CD4-positive, alpha-beta T cell treated with Interleukin-17A for 4 hours (primary cell): ENCODE data around the gene MKNK2.

ENCODE experiments used
- DNase-seq: peaks from one replicate; pipeline ENCODE4 v3.0.0-alpha.2; 2020; ENCODE audit warnings: mixed read lengths

Gene MKNK2

DNA sequence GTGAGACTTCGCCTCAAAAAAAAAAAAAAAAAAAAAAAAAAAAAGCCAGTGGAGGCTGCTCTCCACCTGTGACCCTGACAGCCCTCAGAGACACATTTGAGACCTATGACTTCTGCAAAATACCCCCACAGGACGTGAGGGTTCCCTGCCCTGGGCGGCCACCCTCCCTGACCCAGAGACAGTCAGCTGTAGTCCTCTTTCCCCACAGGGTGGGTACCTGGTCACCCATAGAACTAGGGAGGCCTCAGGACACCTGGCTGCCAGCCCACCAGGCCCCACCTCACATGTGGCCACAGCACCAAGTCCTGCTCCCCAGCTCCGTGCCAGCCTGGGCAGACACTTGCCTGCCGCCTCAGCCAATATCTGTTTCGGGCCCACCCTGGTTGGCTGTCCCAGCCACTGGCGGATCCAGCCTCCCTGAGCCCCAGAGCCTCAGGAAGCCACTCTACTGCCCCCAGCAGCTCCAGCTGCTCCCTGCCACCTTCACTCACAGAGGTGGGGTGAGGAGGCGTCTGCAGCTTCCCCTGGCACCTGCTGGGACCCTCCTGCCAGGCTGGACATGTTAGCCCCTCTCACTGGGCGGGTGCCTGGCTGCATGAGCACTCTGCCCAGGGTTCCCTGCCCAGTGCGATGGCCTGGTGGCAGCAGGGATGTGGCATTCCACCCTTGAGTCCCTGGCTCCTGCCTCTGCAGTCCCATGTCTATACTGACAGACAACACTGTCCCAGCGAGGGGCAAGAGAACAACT is 6.9 kb downstream of the MKNK2 start:
- no peak for DNase-seq

DNA sequence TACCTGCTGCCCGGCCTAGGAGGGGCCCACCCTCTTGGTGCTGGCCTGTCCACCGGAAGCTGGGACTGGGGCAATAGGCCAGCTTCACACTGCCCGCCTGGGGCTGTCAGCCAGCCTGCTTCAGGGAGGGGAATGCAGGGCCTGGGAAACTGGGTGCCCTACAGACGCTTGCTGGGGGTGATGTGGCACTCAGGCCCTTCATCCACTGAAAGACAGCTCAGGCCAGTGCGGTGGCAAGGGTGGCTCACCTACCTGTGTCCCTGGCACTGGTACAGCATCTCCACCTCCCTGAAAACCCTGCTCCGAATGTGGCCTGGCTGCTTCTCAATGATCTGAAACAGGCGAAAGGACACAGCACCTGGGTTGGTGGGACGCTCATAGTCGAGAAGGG is 7.8 kb downstream of the MKNK2 start:
- DNase-seq, result no peak

DNA sequence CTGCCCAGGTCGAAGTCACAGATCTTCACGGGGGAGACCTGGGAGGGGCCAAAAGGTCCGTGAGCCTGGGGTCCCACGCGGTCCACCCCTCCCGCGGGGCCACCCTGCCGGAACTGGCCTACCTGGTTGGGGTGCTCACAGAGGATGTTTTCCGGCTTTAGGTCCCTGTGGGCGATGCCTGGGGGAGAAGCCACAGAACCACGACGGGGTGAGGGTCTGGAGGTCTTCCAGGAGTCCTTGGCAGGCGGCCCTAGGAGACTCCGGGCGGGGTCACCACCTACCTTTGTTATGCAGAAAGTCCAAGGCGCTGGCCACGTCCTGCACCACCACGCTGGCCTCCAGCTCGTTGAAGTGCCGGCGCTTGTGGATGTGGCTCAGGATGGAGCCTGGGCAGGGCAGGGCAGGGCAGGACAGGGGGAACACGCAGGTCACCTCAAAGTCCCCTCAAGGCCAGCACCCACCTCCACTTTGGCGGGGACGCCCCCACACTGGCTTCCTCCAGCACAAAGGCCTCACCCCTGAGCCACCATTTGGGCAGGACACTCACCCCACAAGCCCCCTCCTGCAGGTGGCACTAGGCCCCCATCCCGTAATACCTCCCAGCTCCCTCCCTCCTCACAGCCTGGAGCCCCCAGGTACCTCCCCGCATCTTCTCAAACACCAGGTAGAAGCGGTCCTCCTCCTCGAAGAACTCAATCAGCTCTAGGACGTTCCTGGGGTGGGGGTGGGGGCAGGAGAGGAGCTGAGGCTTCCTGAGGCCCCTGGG is 8.4 kb downstream of the MKNK2 start:
- DNase-seq, result no peak

DNA sequence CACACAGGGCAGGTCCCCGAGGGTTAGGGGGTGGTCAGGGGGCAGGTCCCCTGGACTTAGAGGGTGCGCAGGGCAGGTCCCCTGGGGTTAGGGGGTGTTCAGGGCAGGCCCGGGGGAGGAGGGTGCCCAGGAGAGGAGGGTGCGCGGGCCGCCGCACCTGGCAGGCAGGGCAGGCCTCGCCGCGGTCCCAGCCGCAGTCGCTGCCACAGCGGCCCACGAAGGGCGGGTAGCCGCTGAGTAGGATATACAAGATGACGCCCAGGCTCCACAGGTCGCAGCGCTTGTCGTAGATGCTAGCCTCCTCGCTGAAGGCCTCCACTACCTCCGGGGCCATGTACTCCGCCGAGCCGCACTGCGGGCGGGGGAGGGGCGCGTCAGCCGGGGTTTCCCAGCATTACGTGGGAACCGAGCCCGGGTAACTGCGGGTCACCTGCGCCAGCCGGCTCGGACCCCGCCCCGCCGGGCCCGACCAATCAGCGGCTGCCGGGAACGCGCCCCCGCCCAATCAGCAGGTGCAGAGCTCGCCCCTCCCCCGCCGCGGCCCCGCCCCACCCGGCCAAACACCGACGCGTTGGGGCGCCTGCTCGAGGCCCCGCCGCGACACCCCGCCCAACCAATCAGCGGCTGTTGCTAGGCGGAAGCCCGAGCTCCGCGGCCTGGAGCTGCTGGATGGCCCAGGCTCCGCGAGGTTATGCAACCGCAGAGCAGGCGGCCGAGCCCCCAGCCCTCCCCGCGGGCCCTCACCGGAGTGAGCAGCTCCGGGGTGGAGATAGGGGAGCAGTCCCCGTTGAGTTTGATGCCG is 9.2 kb downstream of the MKNK2 start:
- DNase-seq, result peak; percentile 100

DNA sequence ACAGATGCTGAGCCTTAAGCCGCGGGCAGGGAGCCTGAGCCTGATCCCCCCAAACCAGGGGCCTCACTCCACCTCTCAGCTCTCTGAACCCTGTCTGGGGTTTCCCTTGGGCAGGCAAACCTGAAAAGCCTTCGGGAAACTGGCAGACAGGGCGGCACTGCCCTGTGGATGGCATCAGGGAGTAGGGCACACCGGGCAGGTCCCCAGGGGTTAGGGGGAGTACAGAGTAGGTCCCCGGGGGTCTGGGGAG is 9.7 kb downstream of the MKNK2 start:
- DNase-seq, result no peak

DNA sequence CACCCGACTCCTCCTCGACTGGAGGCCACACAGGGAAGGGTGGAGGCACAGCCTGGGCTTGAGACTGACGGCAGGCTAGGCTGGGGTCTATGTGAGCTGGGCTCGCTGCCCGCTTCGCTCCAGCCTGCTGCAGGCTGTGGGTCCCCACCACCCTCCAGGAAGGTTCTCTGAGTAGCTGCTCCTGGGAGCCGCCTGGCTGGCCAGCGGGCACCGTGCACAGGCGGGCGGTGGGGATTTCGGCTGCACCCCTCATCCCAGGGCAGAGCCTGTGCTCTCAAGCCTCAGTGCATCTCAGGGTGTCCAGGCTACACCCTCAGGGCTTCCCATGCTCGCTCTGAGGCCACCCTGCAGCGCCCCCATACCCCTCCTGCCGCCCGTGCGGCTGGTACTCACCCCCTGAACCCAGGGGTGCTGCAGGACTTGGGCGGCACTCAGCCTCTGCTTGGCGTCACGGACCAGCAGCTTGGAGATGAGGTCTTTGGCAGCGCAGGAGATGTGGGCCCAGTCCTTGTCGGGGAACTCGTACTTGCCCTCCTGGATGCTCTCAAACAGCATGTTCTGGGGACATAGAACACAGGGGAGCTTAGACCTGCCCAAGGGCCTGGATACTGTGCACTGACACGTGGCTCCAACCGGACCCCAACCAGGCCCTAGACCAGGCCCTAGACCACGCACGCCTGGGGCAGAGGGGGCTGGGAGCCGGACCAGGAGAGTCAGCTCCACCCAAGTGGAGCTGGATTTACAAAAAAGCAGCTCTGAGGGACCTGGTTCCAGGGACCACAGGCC is 10.2 kb downstream of the MKNK2 start:
- DNase-seq, result no peak

DNA sequence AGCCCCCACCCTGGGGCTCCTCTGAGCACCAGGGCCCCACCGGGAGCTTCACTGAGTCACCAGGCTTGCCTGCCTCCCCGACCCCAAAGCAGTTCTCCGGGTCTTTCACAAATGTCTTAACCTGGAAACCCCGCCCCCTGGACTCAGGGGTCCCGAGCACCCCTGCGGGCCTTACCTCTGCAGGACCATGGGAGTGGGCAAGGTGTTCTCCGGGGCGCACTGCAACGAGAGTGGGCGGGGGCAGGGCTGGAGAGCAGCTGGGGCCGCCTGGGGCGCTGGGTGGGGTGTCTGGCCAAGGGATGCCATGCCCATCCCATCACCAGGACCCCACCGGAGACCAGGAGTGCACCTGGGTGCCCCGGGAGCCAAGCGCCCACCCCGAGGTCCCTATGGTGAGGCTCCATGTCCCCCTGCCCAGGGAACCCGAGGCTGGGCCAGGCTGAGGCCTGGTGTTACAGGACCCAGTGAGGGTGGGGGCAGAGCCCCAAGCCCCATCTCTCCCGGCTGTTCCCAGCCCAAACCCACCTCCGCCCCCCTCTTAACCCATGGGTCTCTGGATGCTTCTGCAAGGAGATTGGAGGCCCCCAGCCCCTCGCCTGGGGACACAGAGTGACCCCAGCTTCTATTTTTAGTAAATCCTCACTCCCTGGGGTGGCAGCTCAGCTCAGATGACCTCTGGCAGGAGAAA is 10.9 kb downstream of the MKNK2 start:
- DNase-seq, result no peak

DNA sequence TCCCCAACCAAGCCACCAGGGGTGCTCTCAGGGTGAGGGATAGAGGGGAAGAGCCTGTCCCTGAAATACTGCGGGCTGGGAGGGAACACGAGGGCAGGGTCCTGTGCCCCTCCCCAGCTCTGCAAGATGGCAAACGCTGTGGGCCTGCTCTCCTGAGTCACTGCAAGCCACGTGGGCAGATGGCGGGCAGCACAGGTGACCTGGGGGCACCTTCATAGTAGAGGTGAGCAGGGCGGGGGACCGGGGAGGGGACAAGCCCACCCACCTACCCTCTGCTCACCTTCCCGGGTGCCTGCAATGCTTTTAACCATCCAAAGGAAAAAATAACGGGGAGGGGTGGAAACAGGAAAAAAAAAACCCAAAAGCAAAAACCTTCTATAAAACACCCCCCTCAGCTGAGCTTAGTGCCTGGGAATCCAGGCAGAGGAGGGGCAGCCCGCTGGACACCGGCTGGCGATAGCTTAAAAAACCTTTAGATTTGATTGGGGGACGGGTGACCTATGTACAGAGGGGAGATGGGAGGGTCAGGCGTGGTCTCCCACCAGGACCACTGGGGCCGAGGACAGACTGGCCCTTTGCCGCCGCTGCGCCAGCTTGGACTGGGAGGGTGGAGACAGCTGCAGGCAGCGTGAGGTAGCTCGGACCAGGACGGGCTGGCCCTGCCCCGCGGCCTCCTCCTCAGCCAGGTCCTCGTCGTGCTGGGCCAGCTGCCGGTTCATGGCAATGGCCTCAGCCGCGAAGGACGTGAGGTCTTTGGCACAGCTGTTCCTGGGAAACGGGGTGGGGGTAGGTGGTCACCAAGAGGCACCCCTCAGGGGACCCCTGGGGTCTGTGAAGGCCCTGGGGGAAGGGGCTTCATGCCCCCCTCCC is 11.7 kb downstream of the MKNK2 start:
- no peak for DNase-seq

DNA sequence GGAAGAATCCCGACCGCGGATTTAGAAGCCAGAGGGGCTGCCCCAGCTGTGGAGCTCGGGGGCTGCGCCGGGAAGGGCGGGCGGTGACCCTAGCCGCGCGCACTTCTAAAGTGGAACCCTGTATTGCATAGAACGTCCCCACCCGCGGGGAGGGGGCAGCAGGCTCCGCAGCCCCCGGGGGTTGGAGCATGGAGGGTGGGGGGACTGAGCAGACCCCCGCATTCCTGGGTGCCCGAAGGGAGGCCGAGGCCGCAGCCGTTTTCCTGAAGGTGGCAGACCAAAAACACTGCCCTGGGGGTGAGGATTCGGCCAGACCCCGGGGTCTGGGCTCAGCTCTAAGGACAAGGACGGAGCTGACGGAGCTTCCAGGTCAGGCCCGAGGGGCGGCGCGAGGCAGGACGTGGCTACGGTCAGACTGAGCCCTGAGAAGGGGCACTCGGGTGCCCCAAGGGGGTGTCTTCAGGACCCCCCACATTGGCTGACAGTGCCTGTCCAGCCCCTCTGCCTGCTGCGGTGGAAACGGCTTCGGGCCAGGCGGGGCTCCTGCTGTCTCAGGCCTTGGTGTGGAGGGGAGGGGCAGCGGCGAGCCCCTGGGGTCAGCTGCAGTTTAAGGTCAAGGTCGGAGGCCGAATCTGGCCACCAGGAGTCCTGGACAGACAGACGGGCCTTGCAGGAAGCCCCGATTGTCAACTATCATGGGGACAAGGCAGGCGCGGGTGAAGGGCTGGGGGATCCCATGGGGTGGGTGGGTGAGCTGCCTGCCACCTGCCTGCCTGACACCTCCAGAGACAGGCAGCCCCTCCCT is 12.6 kb downstream of the MKNK2 start:
- DNase-seq, result no peak

DNA sequence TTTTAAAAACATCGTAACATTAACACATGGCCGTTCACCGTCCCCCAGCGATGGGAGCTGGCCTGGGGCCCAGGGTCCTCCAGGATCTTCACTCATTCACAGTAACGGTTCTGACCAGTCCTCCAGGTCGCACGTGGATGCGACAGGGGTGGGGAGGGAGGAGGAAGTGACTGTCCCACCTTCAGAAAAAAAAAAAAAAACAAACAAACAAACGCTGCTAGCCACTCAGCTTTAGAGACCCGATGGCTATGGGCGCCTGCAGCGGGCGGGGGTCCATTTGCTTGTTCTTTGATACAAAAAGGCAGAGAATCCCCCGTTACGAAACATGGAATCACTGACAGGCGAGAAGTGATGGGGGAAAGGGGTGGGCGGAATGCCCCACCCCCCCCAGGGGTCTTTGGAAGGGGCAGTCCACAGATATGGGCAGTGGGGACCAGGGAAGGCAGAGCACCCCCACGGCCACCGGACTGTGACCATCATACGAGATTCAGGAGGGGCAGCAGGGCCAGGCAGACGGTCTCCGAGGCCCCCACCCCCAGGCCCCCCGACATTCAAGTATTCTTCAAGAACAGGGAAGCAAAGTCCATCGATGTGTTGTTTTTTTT is 13.3 kb downstream of the MKNK2 start:
- DNase-seq, result no peak

DNA sequence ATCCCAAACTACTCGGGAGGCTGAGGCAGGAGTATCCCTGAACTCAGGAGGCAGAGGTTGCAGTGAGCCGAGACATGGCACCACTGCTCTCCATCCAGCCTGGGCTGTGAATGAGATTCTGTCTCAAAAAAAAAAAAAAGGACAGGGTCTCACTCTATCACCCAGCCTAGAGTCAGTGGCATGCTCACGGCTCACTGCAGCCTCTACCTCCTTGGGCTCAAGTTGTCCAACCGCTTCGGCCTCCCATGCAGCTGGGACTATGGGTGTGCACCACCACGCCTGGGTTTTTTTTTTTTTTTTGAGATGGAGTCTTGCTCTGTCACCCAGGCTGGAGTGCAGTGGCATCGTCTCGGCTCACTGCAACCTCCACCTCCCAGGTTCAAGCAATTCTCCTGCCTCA is 14.6 kb downstream of the MKNK2 start:
- DNase-seq, result peak; percentile 1

DNA sequence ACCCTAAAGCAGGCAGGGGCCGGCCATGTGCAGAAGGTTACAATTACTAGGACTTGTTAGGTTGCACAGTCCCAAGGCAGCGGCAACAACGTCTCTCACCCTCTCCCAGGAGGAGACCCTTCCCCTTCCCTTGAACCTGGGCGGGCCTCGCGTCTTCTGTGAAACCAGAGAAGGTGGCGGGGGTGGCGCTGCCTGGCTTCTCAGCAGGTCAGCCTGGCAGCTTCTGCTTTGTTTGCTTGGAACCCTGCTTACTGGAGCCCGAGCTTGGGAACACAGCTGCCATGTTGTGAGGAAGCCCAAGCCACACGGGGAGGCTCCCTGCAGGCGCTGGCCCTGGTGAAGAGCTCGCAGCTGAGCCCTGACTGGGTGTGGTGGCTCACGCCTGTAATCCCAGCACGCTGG is 15.5 kb downstream of the MKNK2 start:
- no peak for DNase-seq

DNA sequence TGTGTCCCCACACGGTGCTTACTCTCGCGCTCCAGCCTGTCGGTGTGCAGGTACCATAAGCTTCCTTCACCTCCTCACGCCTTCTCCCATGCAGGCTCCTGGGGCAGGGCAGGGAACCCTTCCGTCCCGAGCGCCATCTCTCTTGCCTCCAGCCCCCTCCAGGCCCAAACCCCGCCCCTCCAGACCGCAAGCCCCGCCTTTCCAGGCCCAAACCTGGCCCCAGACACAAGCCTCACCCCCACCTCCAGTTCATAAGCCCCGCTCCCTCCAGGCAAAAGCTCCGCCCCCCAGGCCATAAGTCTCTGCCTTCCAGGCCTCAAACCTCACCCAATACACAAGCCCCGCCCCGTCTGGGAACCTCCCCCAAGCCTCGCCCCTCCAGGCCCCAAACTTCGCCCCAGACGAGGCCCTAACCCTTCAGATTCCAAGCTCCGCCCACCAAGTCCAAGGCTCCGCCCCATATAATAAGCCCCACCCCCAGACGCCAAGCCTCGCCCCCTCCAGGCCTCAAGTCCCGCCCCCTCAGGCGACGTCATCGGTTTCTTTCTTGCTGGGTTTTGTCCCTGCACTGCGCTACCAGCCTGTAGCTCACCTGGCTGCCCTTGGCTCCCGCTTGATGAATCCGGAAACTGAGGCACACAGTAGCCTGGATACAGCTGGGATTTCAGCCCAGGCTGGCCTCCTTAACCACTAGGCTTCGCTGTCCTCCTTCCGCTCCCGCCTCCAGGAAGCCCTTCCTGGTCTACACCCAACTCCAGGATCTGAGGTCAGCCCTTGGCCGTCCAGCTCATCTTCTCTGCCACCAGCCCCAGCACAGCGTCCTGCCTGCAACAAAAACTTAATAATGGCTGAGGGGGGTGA is 16.1 kb downstream of the MKNK2 start:
- DNase-seq, result peak; percentile 53

DNA sequence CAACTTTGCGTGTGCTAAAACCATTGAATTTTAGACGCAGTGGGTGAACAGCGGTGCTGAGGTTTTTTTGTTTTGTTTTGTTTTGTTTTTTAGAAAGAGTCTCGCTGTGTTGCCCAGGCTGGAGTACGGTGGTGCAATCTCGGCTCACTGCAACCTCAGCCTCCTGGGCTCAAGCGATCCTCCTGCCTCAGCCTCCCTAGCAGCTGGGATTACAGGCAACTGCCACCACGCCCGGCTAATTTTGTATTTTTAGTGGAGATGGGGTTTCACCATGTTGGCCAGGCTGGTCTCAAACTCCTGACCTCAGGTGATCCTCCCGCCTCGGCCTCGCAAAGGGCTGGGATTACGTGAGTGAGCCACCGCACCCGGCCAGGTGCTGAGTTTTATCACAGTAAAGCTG is 16.8 kb downstream of the MKNK2 start:
- peak; percentile 1 for DNase-seq

DNA sequence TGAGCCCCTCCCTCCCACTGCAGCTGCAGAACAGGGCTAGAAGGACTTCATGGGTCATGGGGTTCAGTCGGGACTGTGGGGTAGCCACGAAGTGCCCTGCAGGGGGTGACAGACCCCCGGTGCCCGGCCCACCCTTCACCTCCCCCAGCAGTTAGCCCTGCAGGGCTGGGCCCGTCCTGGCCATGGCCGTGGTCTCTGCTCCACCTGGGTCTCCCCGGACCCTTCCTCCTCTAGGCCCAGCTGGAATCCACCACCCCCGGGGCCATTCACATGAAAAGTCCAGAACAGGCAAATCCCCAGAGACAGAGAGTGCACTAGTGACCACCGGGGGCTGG is 17.3 kb downstream of the MKNK2 start:
- no peak for DNase-seq

DNA sequence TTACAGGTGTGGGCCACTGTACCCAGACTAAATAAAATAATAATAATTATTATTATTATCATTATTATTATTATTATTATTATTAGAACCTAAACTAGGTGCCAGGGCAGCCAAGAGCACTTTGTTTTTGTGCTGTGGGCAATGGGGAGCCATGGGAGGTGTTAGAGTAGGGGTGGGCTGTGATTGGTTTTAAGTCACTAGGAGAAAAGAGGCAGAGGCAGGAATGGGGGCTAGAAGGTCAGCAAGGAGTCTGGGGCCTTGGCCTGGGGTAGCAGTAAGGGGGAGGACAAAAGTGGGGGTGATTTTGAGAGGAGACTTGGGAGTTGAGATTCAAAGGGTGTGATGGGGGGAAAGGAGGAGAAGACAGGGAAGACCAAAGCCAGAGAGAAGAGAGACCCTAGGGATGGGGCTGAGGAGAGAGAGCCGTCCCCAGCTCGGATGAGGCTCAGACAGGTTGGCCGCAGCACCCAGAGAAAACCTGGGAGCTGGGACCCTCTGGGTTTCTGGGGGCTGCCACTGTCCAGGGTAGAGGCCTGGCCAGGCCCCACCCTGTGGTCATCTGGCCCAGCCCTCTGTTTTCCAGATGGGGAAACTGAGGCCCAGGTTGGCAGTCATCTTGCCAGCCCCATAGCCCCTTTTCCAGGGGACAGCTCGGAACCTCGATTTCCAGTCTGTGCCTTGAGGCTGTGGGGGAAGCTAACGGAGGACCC is 17.8 kb downstream of the MKNK2 start:
- DNase-seq, result no peak

DNA sequence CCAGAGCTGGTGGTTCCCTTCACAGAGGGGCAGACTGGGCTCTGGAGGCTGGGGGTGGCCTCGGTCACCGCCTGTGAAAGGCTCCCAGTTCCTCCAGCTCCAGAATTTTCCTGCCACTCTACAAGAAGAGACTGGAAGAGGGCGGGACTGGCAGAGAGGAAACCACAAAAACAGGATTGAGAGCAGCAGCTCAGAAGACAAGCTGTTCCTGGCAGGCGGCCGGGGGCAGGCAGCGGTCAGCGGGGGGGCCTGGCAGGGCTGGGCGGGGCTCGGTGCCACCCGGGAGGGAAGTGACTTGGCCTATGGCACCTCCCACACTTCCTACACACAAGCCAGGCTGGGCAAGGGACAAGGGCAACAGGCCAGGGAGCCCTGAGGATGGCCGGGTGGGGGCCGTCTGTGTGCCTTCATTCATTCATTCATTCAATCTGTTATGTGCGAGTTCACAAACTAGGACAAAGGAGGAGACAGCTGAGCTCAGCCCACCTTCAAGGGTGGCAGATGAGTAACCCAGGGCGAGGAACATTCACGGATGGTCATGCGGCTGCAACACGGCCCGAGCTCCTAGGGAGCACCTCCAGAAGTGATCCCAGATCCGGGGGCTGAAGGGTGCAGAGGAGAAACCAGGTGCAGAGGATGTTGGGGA is 18.6 kb downstream of the MKNK2 start:
- peak; percentile 65 for DNase-seq

DNA sequence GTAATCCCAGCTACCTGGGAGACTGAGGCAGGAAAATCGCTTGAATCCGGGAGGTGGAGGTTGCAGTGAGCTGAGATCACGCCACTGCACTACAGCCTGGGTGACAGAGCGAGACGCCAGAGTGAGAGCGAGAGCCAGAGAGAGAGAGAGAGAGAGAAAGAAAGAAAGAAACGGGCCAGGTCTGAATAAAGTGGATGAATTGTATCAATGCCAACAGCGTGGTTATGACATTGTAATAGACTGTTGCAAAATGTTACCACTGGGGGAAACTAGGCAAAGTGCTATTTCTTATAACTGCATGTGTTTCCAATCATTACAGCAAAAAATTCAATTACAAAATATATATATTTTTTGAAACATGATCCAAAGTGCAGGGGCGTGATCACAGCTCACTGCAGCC is 23.7 kb downstream of the MKNK2 start:
- DNase-seq, result no peak
